ENCODE data around the gene RBM47. TPM values are rescaled to one million over a fixed set of nuclear protein-coding genes. Genes with fewer than 3 reads are reported as not detected.

Gene RBM47
- total and polyA plus RNA-seq, 3 donors from 2014 or later, result 17.8 to 95.1 (median 51.7) TPM

DNA sequence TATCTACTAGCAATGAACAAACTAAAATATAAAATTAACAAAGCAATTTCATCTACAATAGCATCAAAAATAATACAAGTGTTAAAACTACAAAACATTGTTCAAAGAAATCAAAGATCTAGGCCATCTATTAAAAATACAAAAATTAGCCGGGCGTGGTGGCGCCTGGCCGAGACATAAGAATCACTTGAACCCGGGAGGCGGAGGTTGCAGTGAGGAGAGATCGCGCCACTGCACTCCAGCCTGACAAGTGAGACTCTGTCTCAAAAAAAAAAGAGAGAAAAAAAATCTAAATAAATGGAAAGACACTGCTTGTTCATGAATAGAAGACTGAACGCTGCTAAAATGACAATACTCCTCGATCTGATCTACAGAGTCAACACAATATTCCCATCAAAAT, 139.2 kb downstream of the RBM47 start:
- WGBS, 2 donors, result 96 to 97% methylated on average over 10 of the region's 10 CpGs
- TF ChIP-seq, protein P1, sequence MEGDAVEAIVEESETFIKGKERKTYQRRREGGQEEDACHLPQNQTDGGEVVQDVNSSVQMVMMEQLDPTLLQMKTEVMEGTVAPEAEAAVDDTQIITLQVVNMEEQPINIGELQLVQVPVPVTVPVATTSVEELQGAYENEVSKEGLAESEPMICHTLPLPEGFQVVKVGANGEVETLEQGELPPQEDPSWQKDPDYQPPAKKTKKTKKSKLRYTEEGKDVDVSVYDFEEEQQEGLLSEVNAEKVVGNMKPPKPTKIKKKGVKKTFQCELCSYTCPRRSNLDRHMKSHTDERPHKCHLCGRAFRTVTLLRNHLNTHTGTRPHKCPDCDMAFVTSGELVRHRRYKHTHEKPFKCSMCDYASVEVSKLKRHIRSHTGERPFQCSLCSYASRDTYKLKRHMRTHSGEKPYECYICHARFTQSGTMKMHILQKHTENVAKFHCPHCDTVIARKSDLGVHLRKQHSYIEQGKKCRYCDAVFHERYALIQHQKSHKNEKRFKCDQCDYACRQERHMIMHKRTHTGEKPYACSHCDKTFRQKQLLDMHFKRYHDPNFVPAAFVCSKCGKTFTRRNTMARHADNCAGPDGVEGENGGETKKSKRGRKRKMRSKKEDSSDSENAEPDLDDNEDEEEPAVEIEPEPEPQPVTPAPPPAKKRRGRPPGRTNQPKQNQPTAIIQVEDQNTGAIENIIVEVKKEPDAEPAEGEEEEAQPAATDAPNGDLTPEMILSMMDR (IDR thresholded peaks at IDR 0.05), result no peak
- TF ChIP-seq POLR2A (IDR thresholded peaks at IDR 0.05), result no peak
- no peak overlapping the region for H3K4me3 ChIP-seq
- intact Hi-C loops (cut with DNase I; ENCODE audit: low total_unique reads), result no loop called here
- H3K9me3 ChIP-seq, result no peaks in the 10 kb centered on the region
- no peaks in the 10 kb centered on the region for H3K4me1 ChIP-seq
- H3K27ac ChIP-seq, result no peak overlapping the region
- H3K36me3 ChIP-seq (ENCODE audit: low read depth, missing control alignments), result no peaks in the 10 kb centered on the region
- H3K27me3 ChIP-seq, result no peaks in the 10 kb centered on the region
- DNase-seq, result no peak

DNA sequence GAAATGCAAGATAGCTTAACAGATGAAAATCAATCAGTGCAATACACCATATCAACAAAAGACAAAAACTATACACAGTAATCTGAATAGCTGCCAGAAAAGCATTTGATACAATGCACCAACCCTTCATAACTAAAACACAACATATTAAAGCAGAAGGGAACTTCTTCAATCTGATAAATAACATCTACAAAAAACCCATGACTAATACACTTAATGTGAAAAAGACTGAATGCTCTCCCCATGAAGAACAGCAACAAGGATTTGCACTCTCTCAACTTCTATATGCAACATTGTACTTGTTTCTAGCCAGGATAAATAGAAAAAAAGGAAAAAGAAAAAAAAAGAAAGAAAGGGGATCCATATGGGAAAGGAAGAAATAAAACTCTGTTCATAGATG, 139.7 kb downstream of the RBM47 start:
- no peak overlapping the region for H3K27ac ChIP-seq
- no peaks in the 10 kb centered on the region for H3K27me3 ChIP-seq
- no peak for DNase-seq
- intact Hi-C loops (cut with DNase I; ENCODE audit: low total_unique reads), result no loop called here
- H3K36me3 ChIP-seq (ENCODE audit: low read depth, missing control alignments), result no peaks in the 10 kb centered on the region
- no peak overlapping the region for H3K4me3 ChIP-seq
- no peak for TF ChIP-seq POLR2A (IDR thresholded peaks at IDR 0.05)
- TF ChIP-seq, protein P1 (IDR thresholded peaks at IDR 0.05), result no peak
- no peaks in the 10 kb centered on the region for H3K9me3 ChIP-seq
- no peaks in the 10 kb centered on the region for H3K4me1 ChIP-seq

- Histone ChIP-seq H3K4me3 (no peak overlapping the region), H3K36me3 (ENCODE audit: low read depth, missing control alignments) (no peaks in the 10 kb centered on the region), H3K9me3 (no peaks in the 10 kb centered on the region), H3K27ac (no peak overlapping the region), H3K27me3 (no peaks in the 10 kb centered on the region), H3K4me1 (no peaks in the 10 kb centered on the region)
- DNase-seq, result no peak
- WGBS, 2 donors, result 88% methylated on average over 1 of the region's 1 CpG
- intact Hi-C loops (cut with DNase I; ENCODE audit: low total_unique reads), result no loop called here
- TF ChIP-seq, protein P1 (IDR thresholded peaks at IDR 0.05), result no peak
- TF ChIP-seq POLR2A (IDR thresholded peaks at IDR 0.05), result no peak
Observed at GRCh38 chr4:40486534-40486933, 143.1 kb downstream of the RBM47 start.

- WGBS, 2 donors, result 68 to 84% methylated on average over 1 of the region's 1 CpG
- Histone ChIP-seq H3K27me3 (no peaks in the 10 kb centered on the region), H3K27ac (no peak overlapping the region), H3K4me1 (no peaks in the 10 kb centered on the region), H3K36me3 (ENCODE audit: low read depth, missing control alignments) (no peaks in the 10 kb centered on the region), H3K4me3 (no peak overlapping the region), H3K9me3 (no peaks in the 10 kb centered on the region)
- intact Hi-C loops (cut with DNase I; ENCODE audit: low total_unique reads), result no loop called here
- no peak for DNase-seq
- TF ChIP-seq, protein P1 (IDR thresholded peaks at IDR 0.05), result no peak
- no peak for TF ChIP-seq POLR2A (IDR thresholded peaks at IDR 0.05)
Observed at GRCh38 chr4:40484346-40485090, 145.1 kb downstream of the RBM47 start.
